Trophoblast cell (in vitro differentiated cells and primary cell): Measurements from ENCODE around the gene MGRN1.

ENCODE experiments used
- DNase-seq, 2 donors: peaks; one replicate each; pipeline ENCODE4 v3.0.0-alpha.2; 2016
- H2AFZ ChIP-seq: 2 replicates; pipeline ENCODE4 v1.6.1; 2013; ENCODE audit warnings: low read length, moderate library complexity, mild to moderate bottlenecking; ENCODE audit not compliant: insufficient read depth, poor library complexity
- H2AK5ac ChIP-seq: 2 replicates; pipeline ENCODE4 v1.6.1; 2013; ENCODE audit warnings: mild to moderate bottlenecking, low read length
- H2BK120ac ChIP-seq: 2 replicates; pipeline ENCODE4 v1.6.1; 2013; ENCODE audit warnings: low read length, mild to moderate bottlenecking, moderate library complexity; ENCODE audit not compliant: insufficient read depth, poor library complexity
- H2BK12ac ChIP-seq: 2 replicates; pipeline ENCODE4 v1.6.1; 2013; ENCODE audit warnings: mild to moderate bottlenecking, low read length, moderate library complexity
- H2BK5ac ChIP-seq: 2 replicates; pipeline ENCODE4 v1.6.1; 2013; ENCODE audit warnings: low read length, low read depth, moderate library complexity, mild to moderate bottlenecking; ENCODE audit not compliant: poor library complexity
- H3K14ac ChIP-seq: 2 replicates; pipeline ENCODE4 v1.6.1; 2013; ENCODE audit warnings: mild to moderate bottlenecking, low read length
- H3K18ac ChIP-seq: 2 replicates; pipeline ENCODE4 v1.6.1; 2013; ENCODE audit warnings: mild to moderate bottlenecking, low read length
- H3K23ac ChIP-seq: 2 replicates; pipeline ENCODE4 v1.6.1; 2013; ENCODE audit warnings: low read length
- H3K27ac ChIP-seq: 2 replicates; pipeline ENCODE4 v1.5.1; 2013; ENCODE audit warnings: low read depth, mild to moderate bottlenecking, inconsistent platforms, low read length, moderate library complexity
- H3K27me3 ChIP-seq: 2 replicates; pipeline ENCODE4 v1.6.1; 2013; ENCODE audit warnings: inconsistent platforms, mild to moderate bottlenecking, low read length, moderate library complexity; ENCODE audit not compliant: insufficient read depth
- H3K36me3 ChIP-seq, 2 experiments: 1 replicate in 1 of 2; 2 replicates in 1 of 2; pipeline ENCODE4 v1.6.1; 2013; ENCODE audit warnings: low read length in 2 of 2, mild to moderate bottlenecking in 2 of 2, moderate library complexity in 1 of 2; ENCODE audit not compliant: insufficient read depth in 2 of 2, control insufficient read depth in 1 of 2
- H3K4ac ChIP-seq: 2 replicates; pipeline ENCODE4 v1.6.1; 2013; ENCODE audit warnings: low read depth, mild to moderate bottlenecking, low read length, moderate library complexity
- H3K4me1 ChIP-seq, 2 experiments: 1 replicate in 1 of 2; 2 replicates in 1 of 2; pipeline ENCODE4 v1.6.1; 2013; ENCODE audit warnings: low read length in 2 of 2, mild to moderate bottlenecking in 2 of 2, moderate library complexity in 1 of 2; ENCODE audit not compliant: insufficient read depth in 2 of 2, control insufficient read depth in 1 of 2
- H3K4me2 ChIP-seq: 2 replicates; pipeline ENCODE4 v1.6.1; 2013; ENCODE audit warnings: inconsistent platforms, mild to moderate bottlenecking, low read length, moderate library complexity
- H3K4me3 ChIP-seq: 2 replicates; pipeline ENCODE4 v1.5.1; 2013; ENCODE audit warnings: mild to moderate bottlenecking, low read depth, low read length, inconsistent platforms
- H3K79me1 ChIP-seq: one replicate; pipeline ENCODE4 v1.6.1; 2013; ENCODE audit warnings: low read length
- H3K79me2 ChIP-seq: 2 replicates; pipeline ENCODE4 v1.6.1; 2013; ENCODE audit warnings: low read length, mild to moderate bottlenecking; ENCODE audit not compliant: control insufficient read depth, insufficient read depth, poor library complexity
- H3K9ac ChIP-seq: 2 replicates; pipeline ENCODE4 v1.6.1; 2013; ENCODE audit warnings: mild to moderate bottlenecking, low read length
- H3K9me3 ChIP-seq: 2 replicates; pipeline ENCODE4 v1.6.1; 2013; ENCODE audit warnings: low read depth, mild to moderate bottlenecking, control low read depth, inconsistent platforms, low read length; ENCODE audit not compliant: insufficient read depth
- H4K12ac ChIP-seq: 2 replicates; pipeline ENCODE4 v1.6.1; 2013; ENCODE audit warnings: low read depth, mild to moderate bottlenecking, low read length, moderate library complexity
- H4K8ac ChIP-seq: 2 replicates; pipeline ENCODE4 v1.6.1; 2013; ENCODE audit warnings: low read depth, mild to moderate bottlenecking, low read length, moderate library complexity
- H4K91ac ChIP-seq: one replicate; pipeline ENCODE4 v1.6.1; 2013; ENCODE audit warnings: low read depth, mild to moderate bottlenecking, low read length, moderate library complexity
- WGBS: extraction: QIAGEN DNeasy Blood & Tissue Kit; methylation state at CpG from one replicate; pipeline ENCODE4 v1.1.7; 2013; ENCODE audit warnings: missing lambda C conversion rate; ENCODE audit not compliant: insufficient read length, insufficient coverage; ENCODE audit errors: extremely low coverage; 5-methylcytosine and 5-hydroxymethylcytosine counted together

The MGRN1 gene

GRCh38 chr16:4685776-4686496 lies 61.3 kb downstream of the MGRN1 start:
- no peak overlapping the region for H4K8ac ChIP-seq
- no peak overlapping the region for H3K9ac ChIP-seq
- no peak overlapping the region for H2BK5ac ChIP-seq
- H2AFZ ChIP-seq = no peak overlapping the region
- no peak overlapping the region for H4K91ac ChIP-seq
- H3K14ac ChIP-seq = no peak overlapping the region
- H2BK12ac ChIP-seq = no peak overlapping the region
- peaks cover 0 to 2% of the 10 kb centered on the region in 2 experiments for H3K4me1 ChIP-seq
- H3K36me3 ChIP-seq = peaks cover 86 to 88% of the 10 kb centered on the region in 2 experiments
- no peaks in the 10 kb centered on the region for H3K79me2 ChIP-seq
- WGBS = no CpG with 5 or more reads among the region's 38 CpGs
- H3K79me1 ChIP-seq = no peaks in the 10 kb centered on the region
- DNase-seq = no peak
- no peak overlapping the region for H4K12ac ChIP-seq
- H3K4me2 ChIP-seq = no peak overlapping the region
- no peak overlapping the region for H3K18ac ChIP-seq
- no peak overlapping the region for H2AK5ac ChIP-seq
- no peak overlapping the region for H3K4me3 ChIP-seq
- no peaks in the 10 kb centered on the region for H3K27me3 ChIP-seq
- H3K27ac ChIP-seq = no peak overlapping the region
- H3K4ac ChIP-seq = no peak overlapping the region
- H3K9me3 ChIP-seq = peaks cover 3% of the 10 kb centered on the region
- H2BK120ac ChIP-seq = no peak overlapping the region
- no peak overlapping the region for H3K23ac ChIP-seq

- H3K4ac ChIP-seq = no peak overlapping the region
- no CpG with 5 or more reads among the region's 27 CpGs for WGBS
- H2AK5ac ChIP-seq = no peak overlapping the region
- no peaks in the 10 kb centered on the region for H3K27me3 ChIP-seq
- H2BK12ac ChIP-seq = no peak overlapping the region
- no peak overlapping the region for H2BK120ac ChIP-seq
- no peak overlapping the region for H2BK5ac ChIP-seq
- no peak overlapping the region for H4K12ac ChIP-seq
- no peaks in the 10 kb centered on the region for H3K79me1 ChIP-seq
- DNase-seq = no peak
- H3K36me3 ChIP-seq = peaks cover 80 to 83% of the 10 kb centered on the region in 2 experiments
- peaks cover 3% of the 10 kb centered on the region for H3K9me3 ChIP-seq
- H4K91ac ChIP-seq = no peak overlapping the region
- no peak overlapping the region for H3K4me3 ChIP-seq
- no peak overlapping the region for H4K8ac ChIP-seq
- H3K4me1 ChIP-seq = peaks cover 0 to 2% of the 10 kb centered on the region in 2 experiments
- no peak overlapping the region for H3K27ac ChIP-seq
- H2AFZ ChIP-seq = no peak overlapping the region
- H3K23ac ChIP-seq = no peak overlapping the region
- H3K14ac ChIP-seq = no peak overlapping the region
- no peaks in the 10 kb centered on the region for H3K79me2 ChIP-seq
- H3K9ac ChIP-seq = no peak overlapping the region
- H3K18ac ChIP-seq = no peak overlapping the region
- no peak overlapping the region for H3K4me2 ChIP-seq
Observed at GRCh38 chr16:4686497-4687210, 62.0 kb downstream of the MGRN1 start.

- no peak overlapping the region for H2BK5ac ChIP-seq
- H2BK120ac ChIP-seq = no peak overlapping the region
- H2BK12ac ChIP-seq = no peak overlapping the region
- H3K27me3 ChIP-seq = no peaks in the 10 kb centered on the region
- H3K4ac ChIP-seq = no peak overlapping the region
- no peak overlapping the region for H3K9ac ChIP-seq
- no peak overlapping the region for H3K23ac ChIP-seq
- no peaks in the 10 kb centered on the region for H3K79me2 ChIP-seq
- H4K91ac ChIP-seq = no peak overlapping the region
- H2AFZ ChIP-seq = no peak overlapping the region
- DNase-seq = no peak
- no peak overlapping the region for H3K18ac ChIP-seq
- no peak overlapping the region for H3K14ac ChIP-seq
- peaks cover 3% of the 10 kb centered on the region for H3K9me3 ChIP-seq
- peaks cover 72 to 75% of the 10 kb centered on the region in 2 experiments for H3K36me3 ChIP-seq
- no peak overlapping the region for H4K8ac ChIP-seq
- no peak overlapping the region for H3K4me3 ChIP-seq
- H3K79me1 ChIP-seq = no peaks in the 10 kb centered on the region
- H3K4me1 ChIP-seq = peaks cover 1 to 2% of the 10 kb centered on the region in 2 experiments
- no peak overlapping the region for H3K4me2 ChIP-seq
- no peak overlapping the region for H2AK5ac ChIP-seq
- H3K27ac ChIP-seq = no peak overlapping the region
- H4K12ac ChIP-seq = no peak overlapping the region
- WGBS = no CpG with 5 or more reads among the region's 8 CpGs
Observed at GRCh38 chr16:4687416-4687815, 62.8 kb downstream of the MGRN1 start.

GRCh38 chr16:4687946-4688673 lies 63.5 kb downstream of the MGRN1 start:
- Histone ChIP-seq H3K4ac (no peak overlapping the region), H4K8ac (no peak overlapping the region), H3K23ac (no peak overlapping the region), H2BK120ac (no peak overlapping the region), H3K4me1 (peaks cover 5 to 8% of the 10 kb centered on the region in 2 experiments), H4K91ac (no peak overlapping the region), H3K4me2 (no peak overlapping the region), H4K12ac (no peak overlapping the region), H3K14ac (no peak overlapping the region), H2BK12ac (no peak overlapping the region), H3K18ac (no peak overlapping the region), H3K4me3 (no peak overlapping the region), H3K9ac (no peak overlapping the region), H2AK5ac (no peak overlapping the region), H2AFZ (no peak overlapping the region), H3K79me2 (peaks cover 2% of the 10 kb centered on the region), H3K36me3 (peaks cover 66 to 68% of the 10 kb centered on the region in 2 experiments), H3K9me3 (peaks cover 3% of the 10 kb centered on the region), H2BK5ac (no peak overlapping the region), H3K79me1 (peaks cover 2% of the 10 kb centered on the region), H3K27ac (no peak overlapping the region), H3K27me3 (no peaks in the 10 kb centered on the region)
- no peak for DNase-seq
- WGBS = no CpG with 5 or more reads among the region's 39 CpGs
